Calu3 (cell line): ENCODE measurements around the gene MOB3B. TPM values are rescaled to one million over a fixed set of nuclear protein-coding genes. Genes with fewer than 3 reads are reported as not detected.

Experiments used
- BruUV-seq: library from RNA; stranded (reverse); fragments of 400-500 nt; replicated peaks from 2 replicates; lab custom pipeline; 2021; lab: Mats Ljungman, UMichigan
- CTCF ChIA-PET: fragments of 300-600 bp; sonication (Branson Sonifier 250); formaldehyde crosslinking; loops from one replicate; lab custom pipeline; 2022; ENCODE audit warnings: antibody characterized with exemption; lab: Charles Lee
- DNase-seq: peaks from one replicate; pipeline ENCODE4 v3.0.0; 2022
- H3K27ac Mint-ChIP-seq: one replicate; pipeline ENCODE4 v1.8.0; 2022; ENCODE audit warnings: mixed read lengths; ENCODE audit not compliant: unreplicated experiment
- H3K27me3 Mint-ChIP-seq: one replicate; pipeline ENCODE4 v1.8.0; 2022; ENCODE audit warnings: mixed read lengths; ENCODE audit not compliant: unreplicated experiment
- H3K36me3 Mint-ChIP-seq: one replicate; pipeline ENCODE4 v1.8.0; 2022; ENCODE audit warnings: mild to moderate bottlenecking, moderate library complexity, mixed read lengths; ENCODE audit not compliant: insufficient read depth, unreplicated experiment
- H3K4me1 Mint-ChIP-seq: one replicate; pipeline ENCODE4 v1.8.0; 2022; ENCODE audit warnings: mild to moderate bottlenecking, low read depth, mixed read lengths; ENCODE audit not compliant: unreplicated experiment
- H3K4me3 Mint-ChIP-seq: one replicate; pipeline ENCODE4 v1.8.0; 2022; ENCODE audit warnings: mild to moderate bottlenecking, low read depth, moderate library complexity, mixed read lengths; ENCODE audit not compliant: unreplicated experiment
- H3K9me3 Mint-ChIP-seq: one replicate; pipeline ENCODE4 v1.8.0; 2022; ENCODE audit warnings: low read depth, mixed read lengths; ENCODE audit not compliant: unreplicated experiment
- intact Hi-C: fragments of 100-400 bp; cut with micrococcal nuclease; formaldehyde crosslinking; loops from one replicate; pipeline ENCODE4 v1.10.0; 2022; ENCODE audit not compliant: unreplicated experiment
- total RNA-seq: library from RNA; stranded (reverse); gene quantifications from 2 replicates; pipeline ENCODE4 v1.2.3, GENCODE V29; 2022
- TF ChIP-seq, protein P1 (sequence below): fragments of 200-600 bp; IDR thresholded peaks from one replicate; pipeline ENCODE4 v1.8.0; 2022; ENCODE audit warnings: antibody characterized with exemption; ENCODE audit not compliant: unreplicated experiment

The MOB3B gene
- total RNA-seq, 1 experiment from 2014 or later = 7.6 TPM

DNA sequence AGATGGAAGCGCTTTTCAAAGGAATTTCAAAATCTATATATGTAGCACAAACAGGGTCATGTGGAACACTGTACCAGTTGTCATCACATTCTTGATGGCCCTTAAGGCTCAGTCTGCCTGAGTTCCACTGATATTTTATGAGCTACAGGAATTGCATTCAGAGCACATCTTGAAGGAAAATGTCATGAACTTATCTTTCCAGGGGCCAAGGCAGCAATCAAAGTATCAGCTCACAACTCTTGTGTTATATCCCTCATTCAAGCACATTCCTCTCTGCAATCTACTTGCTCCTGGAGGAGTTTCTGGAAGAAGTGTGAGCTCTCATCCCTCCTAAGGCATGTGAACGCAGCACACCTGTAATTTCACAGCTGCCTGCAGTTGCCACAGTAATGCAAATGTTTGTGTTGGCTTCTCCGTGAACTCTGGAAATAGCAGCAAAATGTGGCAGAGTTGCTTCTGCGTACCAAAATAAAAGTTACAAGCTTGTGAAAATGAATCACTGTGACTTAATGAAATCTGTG, 143.0 kb downstream of the MOB3B start:
- Mint-ChIP-seq H3K4me1 (peaks cover 73% of the 10 kb centered on the region), H3K27ac (no peak overlapping the region), H3K36me3 (peaks cover 7% of the 10 kb centered on the region), H3K27me3 (no peaks in the 10 kb centered on the region), H3K4me3 (no peak overlapping the region), H3K9me3 (no peaks in the 10 kb centered on the region)
- no TSS peak for BruUV-seq
- CTCF ChIA-PET = no interaction called here
- intact Hi-C loops = loop anchor here (5.0 kb wide), 1 partner anchor 41 kb away; no protein-coding TSS in a partner anchor
- no peak for DNase-seq
- TF ChIP-seq, protein P1, sequence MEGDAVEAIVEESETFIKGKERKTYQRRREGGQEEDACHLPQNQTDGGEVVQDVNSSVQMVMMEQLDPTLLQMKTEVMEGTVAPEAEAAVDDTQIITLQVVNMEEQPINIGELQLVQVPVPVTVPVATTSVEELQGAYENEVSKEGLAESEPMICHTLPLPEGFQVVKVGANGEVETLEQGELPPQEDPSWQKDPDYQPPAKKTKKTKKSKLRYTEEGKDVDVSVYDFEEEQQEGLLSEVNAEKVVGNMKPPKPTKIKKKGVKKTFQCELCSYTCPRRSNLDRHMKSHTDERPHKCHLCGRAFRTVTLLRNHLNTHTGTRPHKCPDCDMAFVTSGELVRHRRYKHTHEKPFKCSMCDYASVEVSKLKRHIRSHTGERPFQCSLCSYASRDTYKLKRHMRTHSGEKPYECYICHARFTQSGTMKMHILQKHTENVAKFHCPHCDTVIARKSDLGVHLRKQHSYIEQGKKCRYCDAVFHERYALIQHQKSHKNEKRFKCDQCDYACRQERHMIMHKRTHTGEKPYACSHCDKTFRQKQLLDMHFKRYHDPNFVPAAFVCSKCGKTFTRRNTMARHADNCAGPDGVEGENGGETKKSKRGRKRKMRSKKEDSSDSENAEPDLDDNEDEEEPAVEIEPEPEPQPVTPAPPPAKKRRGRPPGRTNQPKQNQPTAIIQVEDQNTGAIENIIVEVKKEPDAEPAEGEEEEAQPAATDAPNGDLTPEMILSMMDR = no peak

DNA sequence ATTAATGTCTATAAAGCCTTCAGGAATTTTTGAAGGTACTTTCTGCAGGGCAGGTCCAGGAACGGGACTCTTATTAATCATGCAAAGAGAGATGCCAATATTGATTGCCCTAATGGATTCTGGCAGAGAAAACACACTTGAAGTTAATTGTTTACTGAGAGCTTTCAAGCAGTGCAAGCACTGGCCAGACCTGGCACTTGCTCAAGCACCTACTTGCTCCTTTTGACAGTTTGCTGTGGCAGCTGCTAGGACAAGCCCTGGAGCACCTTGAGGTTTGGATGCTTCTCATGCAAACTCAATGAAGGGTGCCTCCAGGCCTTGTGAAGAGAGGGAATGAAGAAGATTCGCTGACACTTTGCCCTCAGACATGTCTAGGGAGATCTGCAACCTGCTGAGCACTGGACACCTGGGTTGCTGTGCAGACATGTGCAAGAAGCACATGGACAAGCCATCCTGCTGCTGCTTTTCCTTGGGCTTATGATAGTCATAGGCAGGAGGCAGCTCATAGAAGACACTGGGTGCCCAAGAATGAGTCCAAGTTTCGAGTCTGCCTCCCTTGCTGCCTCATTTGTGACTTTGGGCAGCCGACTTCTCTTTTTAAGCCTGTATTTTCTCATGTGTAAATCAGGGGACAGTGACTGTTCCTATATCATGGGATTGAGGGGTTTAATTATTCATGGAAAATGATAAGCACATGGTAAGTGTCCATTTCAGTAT, 143.8 kb downstream of the MOB3B start:
- Mint-ChIP-seq H3K4me1 (peaks cover 82% of the 10 kb centered on the region), H3K27ac (no peak overlapping the region), H3K36me3 (peaks cover 7% of the 10 kb centered on the region), H3K9me3 (no peaks in the 10 kb centered on the region), H3K4me3 (peak overlapping the region; percentile 41), H3K27me3 (no peaks in the 10 kb centered on the region)
- BruUV-seq = no TSS peak
- peak; percentile 36 for DNase-seq
- intact Hi-C loops = loop anchor here (2.0 to 5.0 kb wide), 2 partner anchors 42 to 143 kb away; partner anchors contain the start of gene MOB3B
- CTCF ChIA-PET = interaction anchor here (0.6 kb wide), 1 partner anchor 53 kb away, joined by 3 read pairs; no protein-coding TSS in a partner anchor
- TF ChIP-seq, protein P1 = no peak

DNA sequence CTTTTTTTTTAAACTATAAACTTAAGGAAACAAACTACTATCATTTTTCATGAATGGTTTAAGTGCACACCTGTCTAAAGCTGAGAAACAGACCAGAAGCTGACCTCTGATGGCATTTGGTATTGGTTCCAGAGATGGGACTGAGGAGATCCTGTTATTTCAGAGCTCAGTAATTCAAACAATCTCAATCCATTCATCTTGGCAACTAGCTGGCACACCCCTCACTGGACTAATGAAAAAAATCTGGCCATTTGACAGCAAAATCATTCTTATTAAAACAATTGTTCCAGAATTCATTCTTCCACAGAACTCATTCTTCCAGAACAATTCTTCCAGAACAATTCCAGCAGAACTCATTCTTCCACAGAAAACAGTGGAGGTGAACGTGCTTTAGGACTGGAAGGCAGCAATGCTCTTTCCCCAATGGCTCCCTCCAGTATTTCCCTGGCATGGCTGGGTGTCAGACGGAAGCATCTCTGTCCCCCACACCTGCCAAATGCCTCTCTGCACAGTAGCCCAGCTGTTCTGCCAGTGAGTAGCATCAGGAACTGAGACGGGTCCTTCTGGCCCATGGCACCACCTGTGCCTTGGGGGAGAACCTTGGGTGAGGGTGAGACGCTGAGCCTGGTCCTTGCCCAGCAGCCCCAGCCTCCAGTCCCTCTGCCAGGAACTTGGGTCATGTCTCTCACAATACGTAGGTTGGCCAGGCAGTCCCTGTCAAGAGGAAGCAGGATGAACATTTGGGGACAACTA, 145.2 kb downstream of the MOB3B start:
- no peak for DNase-seq
- TF ChIP-seq, protein P1 = no peak
- BruUV-seq = no TSS peak
- intact Hi-C loops = loop anchor here (2.0 to 5.0 kb wide), 2 partner anchors 43 to 144 kb away; partner anchors contain the start of gene MOB3B
- Mint-ChIP-seq H3K4me3 (peak overlapping the region; percentile 41), H3K27ac (peak overlapping the region; percentile 65), H3K4me1 (peaks cover 90% of the 10 kb centered on the region), H3K9me3 (no peaks in the 10 kb centered on the region), H3K27me3 (no peaks in the 10 kb centered on the region), H3K36me3 (peaks cover 14% of the 10 kb centered on the region)
- CTCF ChIA-PET = no interaction called here

DNA sequence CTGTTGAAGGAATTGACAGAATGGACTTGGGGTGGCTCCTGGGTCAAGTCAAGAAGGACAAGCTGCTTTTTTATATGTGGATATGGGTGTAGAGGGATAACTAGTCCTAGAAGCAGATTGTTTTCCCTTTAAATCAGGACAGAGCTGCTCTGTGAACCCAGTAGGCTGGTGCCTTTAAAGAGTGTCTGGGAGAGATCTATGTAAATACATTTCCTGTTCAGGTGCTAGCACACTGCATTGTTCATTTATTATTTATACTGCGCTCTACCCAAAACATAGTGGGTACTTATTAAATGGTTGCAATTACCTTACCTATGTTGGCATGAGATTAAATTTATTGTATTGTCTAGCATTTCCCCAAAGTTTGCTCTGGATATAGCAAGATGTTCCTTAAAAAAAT, 146.1 kb downstream of the MOB3B start:
- no peaks in the 10 kb centered on the region for H3K27me3 Mint-ChIP-seq
- H3K4me1 Mint-ChIP-seq = peaks cover 90% of the 10 kb centered on the region
- CTCF ChIA-PET = no interaction called here
- H3K4me3 Mint-ChIP-seq = no peak overlapping the region
- intact Hi-C loops = no loop called here
- BruUV-seq = no TSS peak
- TF ChIP-seq, protein P1 = no peak
- no peak for DNase-seq
- H3K27ac Mint-ChIP-seq = peak overlapping the region; percentile 68
- H3K9me3 Mint-ChIP-seq = no peaks in the 10 kb centered on the region
- peaks cover 14% of the 10 kb centered on the region for H3K36me3 Mint-ChIP-seq
